ENCODE results near the gene C1orf167.

The C1orf167 gene

GRCh38 chr1:11765661-11766428 is 3.9 kb downstream of the C1orf167 start:
- DNase-seq (ENCODE audit: low spot score), result no peak

- DNase-seq (ENCODE audit: low spot score), result no peak
Observed at GRCh38 chr1:11766429-11766776, 4.4 kb downstream of the C1orf167 start.

GRCh38 chr1:11767922-11768704 is 6.1 kb downstream of the C1orf167 start:
- DNase-seq (ENCODE audit: low spot score), result no peak

- no peak for DNase-seq (ENCODE audit: low spot score)
Observed at GRCh38 chr1:11768821-11769220, 6.8 kb downstream of the C1orf167 start.

GRCh38 chr1:11769274-11769673 is 7.3 kb downstream of the C1orf167 start:
- DNase-seq (ENCODE audit: low spot score), result no peak

- DNase-seq (ENCODE audit: low spot score), result no peak
Observed at GRCh38 chr1:11770011-11770410, 8.0 kb downstream of the C1orf167 start.

- DNase-seq (ENCODE audit: low spot score), result no peak
Observed at GRCh38 chr1:11771481-11772043, 9.6 kb downstream of the C1orf167 start.

GRCh38 chr1:11772458-11772857 is 10.5 kb downstream of the C1orf167 start:
- no peak for DNase-seq (ENCODE audit: low spot score)

GRCh38 chr1:11774753-11775152 is 12.8 kb downstream of the C1orf167 start:
- no peak for DNase-seq (ENCODE audit: low spot score)

- DNase-seq (ENCODE audit: low spot score), result no peak
Observed at GRCh38 chr1:11777658-11778322, 15.8 kb downstream of the C1orf167 start.

- DNase-seq (ENCODE audit: low spot score), result no peak
Observed at GRCh38 chr1:11778336-11778735, 16.3 kb downstream of the C1orf167 start.

GRCh38 chr1:11778844-11779623 is 17.0 kb downstream of the C1orf167 start:
- no peak for DNase-seq (ENCODE audit: low spot score)

GRCh38 chr1:11779715-11780379 is 17.9 kb downstream of the C1orf167 start:
- DNase-seq (ENCODE audit: low spot score), result no peak

GRCh38 chr1:11780380-11781147 is 18.6 kb downstream of the C1orf167 start:
- no peak for DNase-seq (ENCODE audit: low spot score)

GRCh38 chr1:11781297-11781696 is 19.3 kb downstream of the C1orf167 start:
- no peak for DNase-seq (ENCODE audit: low spot score)

GRCh38 chr1:11782127-11782708 is 20.2 kb downstream of the C1orf167 start:
- no peak for DNase-seq (ENCODE audit: low spot score)

- DNase-seq (ENCODE audit: low spot score), result no peak
Observed at GRCh38 chr1:11783556-11783955, 21.6 kb downstream of the C1orf167 start.

- no peak for DNase-seq (ENCODE audit: low spot score)
Observed at GRCh38 chr1:11784256-11784992, 22.4 kb downstream of the C1orf167 start.

All from AG08396 (cell line).